Neural progenitor cell (in vitro differentiated cells): ENCODE data around the gene LPO.

Experiments
- CTCF ChIP-seq: fragments of 200-600 bp; sonication (generic); IDR thresholded peaks from 2 replicates; pipeline ENCODE4 v1.5.1; 2017; ENCODE audit warnings: antibody characterized with exemption, mild to moderate bottlenecking
- EZH2 ChIP-seq: fragments of 200-600 bp; sonication (generic); IDR thresholded peaks from 2 replicates; pipeline ENCODE4 v1.6.1; 2017; ENCODE audit warnings: antibody characterized with exemption, mild to moderate bottlenecking, moderate library complexity

- TF ChIP-seq CTCF: no peak
- TF ChIP-seq EZH2: no peak
Measured at GRCh38 chr17:58231641-58232040, 6.7 kb upstream of the LPO start.
